ENCODE data around the gene UGCG. TPM values are rescaled to one million over a fixed set of nuclear protein-coding genes. Genes with fewer than 3 reads are reported as not detected.

Gene UGCG
- total and polyA plus RNA-seq, 2 of the 8 experiments (the other 6 are each of a cell fraction or from before 2014, with no cell fraction given), result 14.9 to 34.0 TPM

DNA sequence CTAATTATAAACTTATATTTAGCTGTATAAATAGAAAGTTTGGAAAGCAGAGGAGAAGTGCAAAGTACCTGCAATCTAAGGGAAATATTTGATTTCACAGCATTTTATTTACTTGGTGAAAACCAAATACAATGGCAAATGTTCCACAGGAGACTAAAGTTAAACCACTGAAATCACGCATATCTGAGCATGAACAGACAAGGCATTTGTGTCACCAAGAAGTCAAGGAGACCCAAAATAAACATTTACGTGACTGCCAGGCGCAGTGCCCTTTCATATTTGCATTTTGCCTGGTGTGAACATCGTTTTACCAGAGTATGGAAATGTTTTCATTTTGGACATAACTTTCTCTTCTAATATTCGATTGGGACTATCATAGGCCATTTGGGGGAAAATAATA is 20.6 kb downstream of the UGCG start:
- no peak overlapping the region for H2BK12ac ChIP-seq (ENCODE audit: low read depth, low read length)
- no peak overlapping the region for H4K8ac ChIP-seq (ENCODE audit: extremely low read depth, insufficient read depth, low read length)
- H3K4ac ChIP-seq (replicated peaks; ENCODE audit: insufficient read length, low read depth, low read length), result no peak overlapping the region
- H4K5ac ChIP-seq (ENCODE audit: insufficient read length, low read depth, low read length), result no peak overlapping the region
- H3K4me3 ChIP-seq (ENCODE audit: extremely low read depth in 1 of 4, insufficient read depth in 2 of 4, low read depth in 3 of 4, low read length in 4 of 4), result no peak overlapping the region
- no peaks in the 10 kb centered on the region for H3K27me3 ChIP-seq (replicated peaks in 1 of 4; ENCODE audit: control insufficient read depth in 3 of 4, extremely low read depth in 1 of 4, insufficient read depth in 3 of 4, low read length in 3 of 4)
- peaks cover 3 to 9% of the 10 kb centered on the region in 2 experiments for H4K20me1 ChIP-seq (replicated peaks in 1 of 2; ENCODE audit: control insufficient read depth in 1 of 2, insufficient read depth in 2 of 2, low read length in 2 of 2)
- H3K4me1 ChIP-seq (replicated peaks in 1 of 4; ENCODE audit: control insufficient read depth in 3 of 4, insufficient read depth in 4 of 4, low read length in 3 of 4), result no peaks in the 10 kb centered on the region
- CTCF ChIA-PET (ENCODE audit: partially characterized antibody), result interaction anchor here (0.5 kb wide), 1 partner anchor 42 kb away, joined by 3 read pairs; no protein-coding TSS in a partner anchor
- H3K36me3 ChIP-seq (ENCODE audit: control insufficient read depth in 2 of 4, insufficient read depth in 4 of 4, low read length in 3 of 4), result peaks cover 0 to 3% (median 1%) of the 10 kb centered on the region in 4 experiments; a peak in 4 of 8 replicates
- no peak overlapping the region for H3K18ac ChIP-seq (ENCODE audit: extremely low read depth, low read length)
- H2BK5ac ChIP-seq (ENCODE audit: low read depth, low read length), result no peak overlapping the region
- H2AFZ ChIP-seq (ENCODE audit: low read length), result no peak overlapping the region
- no peaks in the 10 kb centered on the region for H3K9me3 ChIP-seq (ENCODE audit: insufficient read depth in 2 of 2, low read depth in 1 of 2, low read length in 1 of 2)
- POLR2A ChIA-PET (ENCODE audit: partially characterized antibody), result no interaction called here
- 88% methylated on average over 5 of the region's 5 CpGs; no CpG with 5 or more reads in 1 of the 2 experiments for WGBS, 2 experiments (ENCODE audit: extremely low coverage in 1 of 2, insufficient coverage in 1 of 2, insufficient read length in 1 of 2, insufficient replicate concordance in 2 of 2, low coverage in 1 of 2, low lambda C conversion rate in 2 of 2, missing lambda C conversion rate in 1 of 2)
- no peak overlapping the region for H2BK120ac ChIP-seq (replicated peaks; ENCODE audit: low read depth, low read length)
- no peaks in the 10 kb centered on the region for H3K23me2 ChIP-seq (ENCODE audit: low read depth, low read length)
- H3K9ac ChIP-seq (replicated peaks in 1 of 4; ENCODE audit: extremely low read depth in 1 of 4, low read depth in 3 of 4, low read length in 3 of 4), result no peak overlapping the region
- H3K23ac ChIP-seq (ENCODE audit: insufficient read length), result no peak overlapping the region
- H3K4me2 ChIP-seq (ENCODE audit: insufficient read depth in 1 of 2, low read depth in 2 of 2, low read length in 2 of 2), result no peak overlapping the region
- H4K91ac ChIP-seq (replicated peaks; ENCODE audit: insufficient read length, low read length), result no peak overlapping the region
- no peak overlapping the region for H3K14ac ChIP-seq (ENCODE audit: insufficient read length)
- no peak overlapping the region for H2BK15ac ChIP-seq (ENCODE audit: low read length)
- FAIRE-seq (no peak), DNase-seq (ENCODE audit: low read depth in 1 of 2, low spot score in 2 of 2) (no peak)
- H3K79me2 ChIP-seq (ENCODE audit: control insufficient read depth in 1 of 2, insufficient read depth in 2 of 2, low read length in 2 of 2), result peaks cover 5 to 48% of the 10 kb centered on the region in 2 experiments; a peak in 3 of 4 replicates
- peaks cover 7% of the 10 kb centered on the region; the same call in 1 of the 2 replicates for H3K79me1 ChIP-seq (ENCODE audit: low read depth, low read length)
- H2AK5ac ChIP-seq (ENCODE audit: low read depth, low read length), result no peak overlapping the region
- H3K56ac ChIP-seq (replicated peaks; ENCODE audit: insufficient read length, low read depth, low read length), result no peak overlapping the region
- no peak overlapping the region for H2BK20ac ChIP-seq (ENCODE audit: low read length)
- no peak overlapping the region for H3K27ac ChIP-seq (ENCODE audit: low read depth, low read length)
- TF ChIP-seq JUND (IDR thresholded peaks at IDR 0.05; ENCODE audit: low read length) (no peak), KDM4A (IDR thresholded peaks at IDR 0.05; ENCODE audit: low read depth, low read length, severe bottlenecking) (no peak), SRF (IDR thresholded peaks at IDR 0.05; ENCODE audit: low read depth, low read length) (no peak), KDM1A (IDR thresholded peaks at IDR 0.05; ENCODE audit: borderline replicate concordance, low read length) (no peak), CTCF (IDR thresholded peaks at IDR 0.05; ENCODE audit: control extremely low read depth in 1 of 3, insufficient read depth in 1 of 3, low read depth in 1 of 3, low read length in 3 of 3) (no peak), RAD21 (IDR thresholded peaks at IDR 0.05 in 1 of 2, conservative IDR thresholded peaks at IDR 0.05 in 1 of 2; ENCODE audit: low read depth in 2 of 2, low read length in 2 of 2) (no peak), TAF1 (IDR thresholded peaks at IDR 0.05; ENCODE audit: low read depth, low read length) (no peak), ASH2L (IDR thresholded peaks at IDR 0.05; ENCODE audit: low read length) (no peak), TAF7 (optimal IDR thresholded peaks at IDR 0.05; ENCODE audit: borderline replicate concordance, low read depth, low read length) (no peak)
- TF ChIP-seq, protein P1, sequence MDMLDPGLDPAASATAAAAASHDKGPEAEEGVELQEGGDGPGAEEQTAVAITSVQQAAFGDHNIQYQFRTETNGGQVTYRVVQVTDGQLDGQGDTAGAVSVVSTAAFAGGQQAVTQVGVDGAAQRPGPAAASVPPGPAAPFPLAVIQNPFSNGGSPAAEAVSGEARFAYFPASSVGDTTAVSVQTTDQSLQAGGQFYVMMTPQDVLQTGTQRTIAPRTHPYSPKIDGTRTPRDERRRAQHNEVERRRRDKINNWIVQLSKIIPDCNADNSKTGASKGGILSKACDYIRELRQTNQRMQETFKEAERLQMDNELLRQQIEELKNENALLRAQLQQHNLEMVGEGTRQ (IDR thresholded peaks at IDR 0.05; ENCODE audit: low read length), result no peak

All from H1 (cell line).